ENCODE measurements around the gene MTMR4.

GRCh38 chr17:58517378-58517927 lies 3.0 kb upstream of the MTMR4 start:
- TF ChIP-seq RCOR1 (IDR thresholded peaks at IDR 0.05; ENCODE audit: low read depth, low read length): no peak
- TF ChIP-seq CTCF (IDR thresholded peaks at IDR 0.05): no peak
- no peak for TF ChIP-seq RFX5 (IDR thresholded peaks at IDR 0.05)
- no peak for TF ChIP-seq MAZ (IDR thresholded peaks at IDR 0.05; ENCODE audit: borderline replicate concordance, low read depth, low read length)
- no peak for TF ChIP-seq TFCP2L1 (CRISPR knock-in tag; IDR thresholded peaks at IDR 0.05)
- no peak for TF ChIP-seq JUN (IDR thresholded peaks at IDR 0.05)
- TF ChIP-seq SREBF2 (IDR thresholded peaks at IDR 0.05): no peak
- no peak for TF ChIP-seq EP300 (IDR thresholded peaks at IDR 0.05)
- TF ChIP-seq, protein P1, sequence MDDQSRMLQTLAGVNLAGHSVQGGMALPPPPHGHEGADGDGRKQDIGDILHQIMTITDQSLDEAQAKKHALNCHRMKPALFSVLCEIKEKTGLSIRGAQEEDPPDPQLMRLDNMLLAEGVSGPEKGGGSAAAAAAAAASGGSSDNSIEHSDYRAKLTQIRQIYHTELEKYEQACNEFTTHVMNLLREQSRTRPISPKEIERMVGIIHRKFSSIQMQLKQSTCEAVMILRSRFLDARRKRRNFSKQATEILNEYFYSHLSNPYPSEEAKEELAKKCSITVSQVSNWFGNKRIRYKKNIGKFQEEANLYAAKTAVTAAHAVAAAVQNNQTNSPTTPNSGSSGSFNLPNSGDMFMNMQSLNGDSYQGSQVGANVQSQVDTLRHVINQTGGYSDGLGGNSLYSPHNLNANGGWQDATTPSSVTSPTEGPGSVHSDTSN (IDR thresholded peaks at IDR 0.05): no peak
- TF ChIP-seq ZFP36 (IDR thresholded peaks at IDR 0.05; ENCODE audit: borderline replicate concordance, partially characterized antibody): no peak
- TF ChIP-seq RARB (CRISPR knock-in tag; IDR thresholded peaks at IDR 0.05): no peak
- peak; percentile 48 for TF ChIP-seq POLR2A (IDR thresholded peaks at IDR 0.05; ENCODE audit: low read length)
- no peak for TF ChIP-seq BHLHE40 (IDR thresholded peaks at IDR 0.05; ENCODE audit: low read depth, low read length)

All from A549 (cell line).